GM12874 (cell line): ENCODE measurements around the gene SMARCC2.

Source experiments
- TF ChIP-seq, protein P1 (sequence below): IDR thresholded peaks from 2 replicates; pipeline ENCODE4 v1.5.1; 2011; ENCODE audit warnings: low read depth, mild to moderate bottlenecking, control low read depth, low read length, moderate library complexity; ENCODE audit not compliant: insufficient read depth

The SMARCC2 gene

DNA sequence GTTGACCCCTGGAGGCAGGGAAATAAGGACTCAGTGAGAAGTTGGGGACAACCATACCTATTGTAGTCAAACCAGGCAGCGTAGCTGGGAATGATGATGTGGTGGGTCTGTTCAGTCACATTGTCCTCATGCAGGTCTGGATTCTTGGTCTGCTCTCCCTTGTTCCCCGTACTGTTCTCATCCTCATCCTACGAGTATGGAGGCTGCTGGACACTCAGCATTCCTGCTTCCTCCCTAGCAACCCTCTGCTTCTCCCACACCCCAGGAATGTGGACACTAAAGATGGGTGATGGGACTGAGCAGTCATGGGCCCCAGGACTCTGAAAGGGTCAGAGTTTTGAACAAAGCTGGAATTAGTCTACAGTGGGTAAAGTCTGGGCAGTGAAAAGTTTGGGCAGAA is 10.9 kb downstream of the SMARCC2 start:
- TF ChIP-seq, protein P1, sequence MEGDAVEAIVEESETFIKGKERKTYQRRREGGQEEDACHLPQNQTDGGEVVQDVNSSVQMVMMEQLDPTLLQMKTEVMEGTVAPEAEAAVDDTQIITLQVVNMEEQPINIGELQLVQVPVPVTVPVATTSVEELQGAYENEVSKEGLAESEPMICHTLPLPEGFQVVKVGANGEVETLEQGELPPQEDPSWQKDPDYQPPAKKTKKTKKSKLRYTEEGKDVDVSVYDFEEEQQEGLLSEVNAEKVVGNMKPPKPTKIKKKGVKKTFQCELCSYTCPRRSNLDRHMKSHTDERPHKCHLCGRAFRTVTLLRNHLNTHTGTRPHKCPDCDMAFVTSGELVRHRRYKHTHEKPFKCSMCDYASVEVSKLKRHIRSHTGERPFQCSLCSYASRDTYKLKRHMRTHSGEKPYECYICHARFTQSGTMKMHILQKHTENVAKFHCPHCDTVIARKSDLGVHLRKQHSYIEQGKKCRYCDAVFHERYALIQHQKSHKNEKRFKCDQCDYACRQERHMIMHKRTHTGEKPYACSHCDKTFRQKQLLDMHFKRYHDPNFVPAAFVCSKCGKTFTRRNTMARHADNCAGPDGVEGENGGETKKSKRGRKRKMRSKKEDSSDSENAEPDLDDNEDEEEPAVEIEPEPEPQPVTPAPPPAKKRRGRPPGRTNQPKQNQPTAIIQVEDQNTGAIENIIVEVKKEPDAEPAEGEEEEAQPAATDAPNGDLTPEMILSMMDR: no peak

DNA sequence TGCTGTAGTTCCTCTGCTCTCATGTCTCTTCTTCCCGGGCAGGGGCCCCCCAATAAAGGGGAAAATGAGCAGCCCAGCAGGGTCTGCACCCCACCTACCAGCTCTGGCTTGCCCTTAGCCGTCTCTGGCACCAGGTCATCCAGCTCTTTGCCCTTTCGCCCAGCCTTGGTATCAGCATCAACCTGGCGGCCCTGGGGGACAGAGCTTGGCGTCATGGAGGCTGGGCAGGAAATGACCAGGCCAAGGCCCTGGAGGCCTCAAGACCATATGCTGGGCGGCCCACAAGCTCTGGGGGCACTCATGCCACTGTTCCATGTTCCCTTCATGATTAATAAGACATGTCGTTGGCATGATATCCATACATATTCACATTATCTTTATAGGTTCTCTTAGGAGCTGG is 16.4 kb downstream of the SMARCC2 start:
- TF ChIP-seq, protein P1: no peak

DNA sequence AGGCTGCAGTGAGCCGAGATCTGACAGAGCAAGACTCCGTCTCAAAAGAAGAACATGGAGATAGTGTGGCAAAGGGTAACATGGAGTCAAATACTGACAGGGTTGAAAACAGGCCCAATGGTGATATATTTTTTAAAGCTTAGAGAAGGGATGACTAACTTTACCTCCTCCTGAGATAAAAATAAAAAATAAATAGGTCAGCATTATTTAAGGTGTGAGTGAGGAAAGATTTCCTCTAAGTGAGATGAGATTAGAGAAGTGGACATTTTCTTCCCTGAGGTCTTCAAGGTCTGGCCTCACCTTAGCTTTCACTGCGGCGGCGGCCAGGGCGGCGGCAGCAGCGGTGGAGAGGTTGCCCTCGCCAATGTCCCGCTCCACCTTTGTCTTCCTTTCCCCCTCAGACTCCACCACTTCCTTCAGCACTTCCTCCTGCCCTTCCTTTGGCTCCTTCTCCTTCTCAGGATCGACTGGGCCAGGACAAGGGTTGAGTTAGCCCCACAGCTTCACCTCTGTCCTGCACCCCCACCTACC is 20.0 kb downstream of the SMARCC2 start:
- TF ChIP-seq, protein P1: no peak

DNA sequence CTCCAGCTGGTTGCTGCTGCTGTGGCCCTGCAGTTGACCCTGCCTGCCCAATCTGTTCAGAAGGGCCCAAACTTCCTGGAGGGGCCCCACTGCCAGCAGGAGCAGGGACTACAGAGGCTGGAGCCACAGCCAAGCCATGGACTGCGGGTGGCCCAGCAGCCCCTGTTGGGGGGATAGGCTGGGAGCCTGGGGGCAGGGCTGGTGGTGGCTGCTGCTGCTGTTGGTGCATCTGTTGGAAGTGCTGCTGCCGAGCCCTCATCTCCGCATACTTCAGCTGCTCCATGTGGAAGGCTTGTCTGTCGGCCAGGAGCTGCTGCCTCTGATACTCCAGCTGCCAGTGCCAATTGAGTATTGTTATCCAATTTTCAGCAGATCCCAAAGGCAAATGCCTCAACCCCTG is 23.9 kb downstream of the SMARCC2 start:
- TF ChIP-seq, protein P1: no peak

DNA sequence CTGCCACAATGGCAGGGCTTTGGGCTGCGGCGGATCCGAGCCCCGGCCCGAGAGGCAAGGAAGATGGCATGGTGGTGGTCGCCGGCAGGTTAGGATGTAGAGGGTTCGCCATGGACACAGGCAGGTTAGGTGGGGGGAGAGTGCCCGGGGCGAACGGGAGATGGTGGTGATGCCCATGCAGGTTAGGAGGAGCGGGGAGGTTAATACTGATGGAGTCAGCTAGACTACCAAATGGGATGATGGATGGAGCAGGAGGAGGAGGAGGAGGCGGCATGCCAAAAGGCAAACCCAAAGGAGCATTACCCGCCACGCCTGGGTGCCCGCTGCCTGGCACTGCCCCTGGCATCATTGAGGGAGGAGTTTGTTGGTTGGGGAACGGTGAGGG is 24.9 kb downstream of the SMARCC2 start:
- TF ChIP-seq, protein P1: no peak

DNA sequence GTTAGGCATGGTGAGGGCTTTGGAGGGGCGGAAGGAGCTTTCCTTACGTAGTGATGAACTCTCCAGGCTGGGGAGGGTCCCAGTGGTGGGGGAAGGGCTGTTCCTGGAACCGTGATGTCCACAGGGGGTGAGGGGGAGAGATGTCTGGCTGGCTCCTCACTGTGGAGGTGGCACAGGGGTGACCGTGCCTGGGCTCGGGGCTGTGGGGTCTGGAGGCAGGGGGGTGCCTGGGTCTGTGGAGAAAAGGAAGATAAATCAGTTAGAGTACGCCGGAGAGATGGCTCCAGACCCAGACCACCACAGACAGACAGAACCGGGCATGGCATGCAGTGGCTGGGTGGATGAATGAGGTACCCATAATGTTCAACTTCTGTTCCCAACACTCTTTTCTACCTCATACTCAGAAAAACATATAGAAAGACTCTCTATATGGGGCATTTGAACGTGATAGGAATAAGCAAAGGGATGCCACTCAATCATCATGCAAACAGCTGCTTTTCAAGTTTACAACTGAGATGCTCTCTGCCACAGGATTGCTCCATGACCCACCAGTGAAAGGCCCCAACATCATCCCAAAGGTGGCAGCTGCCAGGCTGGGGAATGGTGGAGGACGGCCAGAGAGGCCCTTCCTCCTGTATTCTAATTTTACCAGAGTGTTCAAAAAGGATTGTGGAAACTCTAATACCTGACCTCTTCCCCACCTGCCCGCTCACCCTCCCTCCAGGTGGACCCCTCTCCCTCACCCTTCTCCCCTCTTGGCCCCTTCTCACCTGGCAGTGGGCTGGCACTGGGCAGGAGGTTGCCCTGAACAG is 25.5 kb downstream of the SMARCC2 start:
- TF ChIP-seq, protein P1: no peak

DNA sequence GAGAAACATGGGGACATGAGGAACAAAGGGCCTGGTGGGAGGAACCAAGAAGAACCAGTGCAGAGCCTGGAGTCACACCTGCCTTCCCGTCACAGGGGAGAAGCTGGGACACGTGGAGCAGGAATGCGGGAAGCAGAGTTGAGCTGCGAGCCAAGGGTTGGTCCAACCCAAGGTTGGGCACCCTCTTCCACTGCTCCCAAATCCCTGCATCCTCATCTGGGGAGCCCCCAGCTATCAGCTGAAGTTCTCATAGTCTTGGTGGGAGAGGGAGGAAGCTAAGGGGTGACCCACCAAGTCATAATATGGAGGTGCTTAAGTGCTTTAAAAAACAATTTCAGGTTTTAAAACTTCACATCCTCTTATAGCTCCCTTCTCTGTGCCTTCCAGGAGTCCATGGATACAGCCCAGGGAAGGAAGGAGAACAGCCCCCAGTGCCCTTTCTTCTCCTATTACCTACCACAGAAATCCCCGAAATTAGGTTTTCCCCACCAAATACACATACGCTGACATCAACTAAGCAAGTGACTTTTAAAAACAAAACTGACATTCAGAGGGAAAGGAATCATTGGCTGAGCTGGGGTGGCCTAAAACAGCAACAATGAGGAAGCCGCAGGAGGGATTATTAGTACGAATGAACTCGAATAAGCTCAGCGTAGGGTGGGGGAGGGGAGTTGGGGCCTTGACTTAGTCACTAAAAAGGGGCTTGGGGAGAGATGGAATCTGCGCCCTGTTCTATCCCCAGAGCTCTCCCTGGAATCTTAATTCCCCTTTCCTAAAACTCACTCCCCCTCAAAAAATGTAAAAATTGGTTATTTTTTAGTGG is 26.6 kb downstream of the SMARCC2 start:
- TF ChIP-seq, protein P1: no peak
